ENCODE results near the gene HPCAL1. TPM values are rescaled to one million over a fixed set of nuclear protein-coding genes. Genes with fewer than 3 reads are reported as not detected.

Gene HPCAL1
- total and polyA plus RNA-seq, 10 of the 15 experiments (the other 5 are each of a cell fraction or from before 2014, with no cell fraction given): 0.40 to 12.8 (median 7.9) TPM

- TF ChIP-seq, protein P1, sequence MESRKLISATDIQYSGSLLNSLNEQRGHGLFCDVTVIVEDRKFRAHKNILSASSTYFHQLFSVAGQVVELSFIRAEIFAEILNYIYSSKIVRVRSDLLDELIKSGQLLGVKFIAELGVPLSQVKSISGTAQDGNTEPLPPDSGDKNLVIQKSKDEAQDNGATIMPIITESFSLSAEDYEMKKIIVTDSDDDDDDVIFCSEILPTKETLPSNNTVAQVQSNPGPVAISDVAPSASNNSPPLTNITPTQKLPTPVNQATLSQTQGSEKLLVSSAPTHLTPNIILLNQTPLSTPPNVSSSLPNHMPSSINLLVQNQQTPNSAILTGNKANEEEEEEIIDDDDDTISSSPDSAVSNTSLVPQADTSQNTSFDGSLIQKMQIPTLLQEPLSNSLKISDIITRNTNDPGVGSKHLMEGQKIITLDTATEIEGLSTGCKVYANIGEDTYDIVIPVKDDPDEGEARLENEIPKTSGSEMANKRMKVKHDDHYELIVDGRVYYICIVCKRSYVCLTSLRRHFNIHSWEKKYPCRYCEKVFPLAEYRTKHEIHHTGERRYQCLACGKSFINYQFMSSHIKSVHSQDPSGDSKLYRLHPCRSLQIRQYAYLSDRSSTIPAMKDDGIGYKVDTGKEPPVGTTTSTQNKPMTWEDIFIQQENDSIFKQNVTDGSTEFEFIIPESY (IDR thresholded peaks at IDR 0.05): no peak
- no peak for TF ChIP-seq CBX5 (IDR thresholded peaks at IDR 0.05; ENCODE audit: low read depth)
- TF ChIP-seq REST (IDR thresholded peaks at IDR 0.05; ENCODE audit: low read depth, low read length): no peak
- TF ChIP-seq NFXL1 (IDR thresholded peaks at IDR 0.05; ENCODE audit: borderline replicate concordance): no peak
- TF ChIP-seq POLR2AphosphoS5 (IDR thresholded peaks at IDR 0.05; ENCODE audit: low read length): no peak
- no peak for TF ChIP-seq SREBF1 (IDR thresholded peaks at IDR 0.05; ENCODE audit: low read length)
- TF ChIP-seq NFYB (IDR thresholded peaks at IDR 0.05; ENCODE audit: insufficient read depth, low read depth, low read length): no peak
- TF ChIP-seq IKZF1 (conservative IDR thresholded peaks at IDR 0.05): peak; percentile 58; the same call in 1 of the 2 replicates
- no peak for TF ChIP-seq MXI1 (IDR thresholded peaks at IDR 0.05; ENCODE audit: low read depth, low read length)
- TF ChIP-seq MEF2B (IDR thresholded peaks at IDR 0.05; ENCODE audit: partially characterized antibody, poor library complexity, severe bottlenecking): no peak
- no peak for TF ChIP-seq ZNF384 (IDR thresholded peaks at IDR 0.05; ENCODE audit: borderline replicate concordance, low read depth, low read length)
- TF ChIP-seq RUNX3 (IDR thresholded peaks at IDR 0.05; ENCODE audit: low read length): peak; percentile 35
- no peak for TF ChIP-seq RAD51 (IDR thresholded peaks at IDR 0.05)
- TF ChIP-seq E2F4 (IDR thresholded peaks at IDR 0.05; ENCODE audit: low read depth, low read length): no peak
- no peak for TF ChIP-seq NFYA (IDR thresholded peaks at IDR 0.05; ENCODE audit: borderline replicate concordance, low read depth, low read length)
- no peak for TF ChIP-seq ZNF217 (IDR thresholded peaks at IDR 0.05)
- TF ChIP-seq EP300 (IDR thresholded peaks at IDR 0.05; ENCODE audit: borderline replicate concordance in 1 of 2, control insufficient read depth in 1 of 2, low read depth in 2 of 2, low read length in 2 of 2): 0 out of 4 replicates have a peak, but pooled peaks of 1 of the 2 experiments have one; percentile 13
- no peak for TF ChIP-seq ZNF274 (IDR thresholded peaks at IDR 0.05; ENCODE audit: insufficient read depth, insufficient read length)
- TF ChIP-seq GABPA (IDR thresholded peaks at IDR 0.05; ENCODE audit: low read depth): no peak
- TF ChIP-seq IKZF2 (IDR thresholded peaks at IDR 0.05): peak; percentile 32 to 35; a peak in 2 of 4 replicates
- TF ChIP-seq RFX5 (IDR thresholded peaks at IDR 0.05; ENCODE audit: low read depth, low read length): no peak
- no peak for TF ChIP-seq STAT1 (conservative IDR thresholded peaks at IDR 0.05)
- TF ChIP-seq, protein P2, sequence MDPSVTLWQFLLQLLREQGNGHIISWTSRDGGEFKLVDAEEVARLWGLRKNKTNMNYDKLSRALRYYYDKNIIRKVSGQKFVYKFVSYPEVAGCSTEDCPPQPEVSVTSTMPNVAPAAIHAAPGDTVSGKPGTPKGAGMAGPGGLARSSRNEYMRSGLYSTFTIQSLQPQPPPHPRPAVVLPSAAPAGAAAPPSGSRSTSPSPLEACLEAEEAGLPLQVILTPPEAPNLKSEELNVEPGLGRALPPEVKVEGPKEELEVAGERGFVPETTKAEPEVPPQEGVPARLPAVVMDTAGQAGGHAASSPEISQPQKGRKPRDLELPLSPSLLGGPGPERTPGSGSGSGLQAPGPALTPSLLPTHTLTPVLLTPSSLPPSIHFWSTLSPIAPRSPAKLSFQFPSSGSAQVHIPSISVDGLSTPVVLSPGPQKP (IDR thresholded peaks at IDR 0.05; ENCODE audit: low read depth, low read length): no peak
These were observed 97.9 kb downstream of the HPCAL1 start (continued) for GRCh38 chr2:10400568-10400977.
